ENCODE data around the gene STARD5.

Gene STARD5

GRCh38 chr15:81322676-81323253, 1.2 kb downstream of the STARD5 start:
- no peak overlapping the region for H3K27ac ChIP-seq (replicated peaks)
- TF ChIP-seq POLR2AphosphoS5 (IDR thresholded peaks at IDR 0.05; ENCODE audit: low read depth) (no peak), GABPA (IDR thresholded peaks at IDR 0.05; ENCODE audit: low read depth) (no peak)
- H3K4me3 ChIP-seq (replicated peaks; ENCODE audit: insufficient read depth, low read length) = no peak overlapping the region
- no peaks in the 10 kb centered on the region for H3K27me3 ChIP-seq (ENCODE audit: insufficient read depth, poor library complexity, severe bottlenecking)
- no peak for DNase-seq (ENCODE audit: low read depth in 1 of 2, low spot score in 1 of 2)

DNA sequence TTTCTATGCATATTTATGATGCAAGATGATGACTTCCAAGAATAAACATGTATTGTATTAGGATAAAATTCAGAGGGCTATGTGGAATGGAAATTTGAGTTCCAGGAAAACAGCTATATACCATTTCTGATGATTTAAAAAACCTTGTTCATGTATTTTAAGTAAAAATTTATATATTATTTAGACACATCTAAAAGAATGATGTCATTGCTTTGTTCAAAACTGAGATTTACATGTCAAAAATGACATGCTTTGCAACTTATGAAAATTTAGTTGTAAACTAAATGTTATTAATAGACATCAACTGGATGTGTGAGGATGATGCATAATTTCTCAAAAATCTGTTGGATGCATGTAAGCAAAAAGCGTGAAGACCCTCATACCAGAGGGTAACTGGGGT, 2.3 kb downstream of the STARD5 start:
- Histone ChIP-seq H3K27me3 (ENCODE audit: insufficient read depth, poor library complexity, severe bottlenecking) (no peaks in the 10 kb centered on the region), H3K27ac (replicated peaks) (no peak overlapping the region), H3K4me3 (replicated peaks; ENCODE audit: insufficient read depth, low read length) (no peak overlapping the region)
- TF ChIP-seq POLR2AphosphoS5 (IDR thresholded peaks at IDR 0.05; ENCODE audit: low read depth) = no peak
- TF ChIP-seq, protein P1, sequence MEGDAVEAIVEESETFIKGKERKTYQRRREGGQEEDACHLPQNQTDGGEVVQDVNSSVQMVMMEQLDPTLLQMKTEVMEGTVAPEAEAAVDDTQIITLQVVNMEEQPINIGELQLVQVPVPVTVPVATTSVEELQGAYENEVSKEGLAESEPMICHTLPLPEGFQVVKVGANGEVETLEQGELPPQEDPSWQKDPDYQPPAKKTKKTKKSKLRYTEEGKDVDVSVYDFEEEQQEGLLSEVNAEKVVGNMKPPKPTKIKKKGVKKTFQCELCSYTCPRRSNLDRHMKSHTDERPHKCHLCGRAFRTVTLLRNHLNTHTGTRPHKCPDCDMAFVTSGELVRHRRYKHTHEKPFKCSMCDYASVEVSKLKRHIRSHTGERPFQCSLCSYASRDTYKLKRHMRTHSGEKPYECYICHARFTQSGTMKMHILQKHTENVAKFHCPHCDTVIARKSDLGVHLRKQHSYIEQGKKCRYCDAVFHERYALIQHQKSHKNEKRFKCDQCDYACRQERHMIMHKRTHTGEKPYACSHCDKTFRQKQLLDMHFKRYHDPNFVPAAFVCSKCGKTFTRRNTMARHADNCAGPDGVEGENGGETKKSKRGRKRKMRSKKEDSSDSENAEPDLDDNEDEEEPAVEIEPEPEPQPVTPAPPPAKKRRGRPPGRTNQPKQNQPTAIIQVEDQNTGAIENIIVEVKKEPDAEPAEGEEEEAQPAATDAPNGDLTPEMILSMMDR (IDR thresholded peaks at IDR 0.05; ENCODE audit: insufficient read depth, low read length) = no peak
- TF ChIP-seq, protein P2, sequence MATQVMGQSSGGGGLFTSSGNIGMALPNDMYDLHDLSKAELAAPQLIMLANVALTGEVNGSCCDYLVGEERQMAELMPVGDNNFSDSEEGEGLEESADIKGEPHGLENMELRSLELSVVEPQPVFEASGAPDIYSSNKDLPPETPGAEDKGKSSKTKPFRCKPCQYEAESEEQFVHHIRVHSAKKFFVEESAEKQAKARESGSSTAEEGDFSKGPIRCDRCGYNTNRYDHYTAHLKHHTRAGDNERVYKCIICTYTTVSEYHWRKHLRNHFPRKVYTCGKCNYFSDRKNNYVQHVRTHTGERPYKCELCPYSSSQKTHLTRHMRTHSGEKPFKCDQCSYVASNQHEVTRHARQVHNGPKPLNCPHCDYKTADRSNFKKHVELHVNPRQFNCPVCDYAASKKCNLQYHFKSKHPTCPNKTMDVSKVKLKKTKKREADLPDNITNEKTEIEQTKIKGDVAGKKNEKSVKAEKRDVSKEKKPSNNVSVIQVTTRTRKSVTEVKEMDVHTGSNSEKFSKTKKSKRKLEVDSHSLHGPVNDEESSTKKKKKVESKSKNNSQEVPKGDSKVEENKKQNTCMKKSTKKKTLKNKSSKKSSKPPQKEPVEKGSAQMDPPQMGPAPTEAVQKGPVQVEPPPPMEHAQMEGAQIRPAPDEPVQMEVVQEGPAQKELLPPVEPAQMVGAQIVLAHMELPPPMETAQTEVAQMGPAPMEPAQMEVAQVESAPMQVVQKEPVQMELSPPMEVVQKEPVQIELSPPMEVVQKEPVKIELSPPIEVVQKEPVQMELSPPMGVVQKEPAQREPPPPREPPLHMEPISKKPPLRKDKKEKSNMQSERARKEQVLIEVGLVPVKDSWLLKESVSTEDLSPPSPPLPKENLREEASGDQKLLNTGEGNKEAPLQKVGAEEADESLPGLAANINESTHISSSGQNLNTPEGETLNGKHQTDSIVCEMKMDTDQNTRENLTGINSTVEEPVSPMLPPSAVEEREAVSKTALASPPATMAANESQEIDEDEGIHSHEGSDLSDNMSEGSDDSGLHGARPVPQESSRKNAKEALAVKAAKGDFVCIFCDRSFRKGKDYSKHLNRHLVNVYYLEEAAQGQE (IDR thresholded peaks at IDR 0.05; ENCODE audit: insufficient replicate concordance, low read depth) = no peak
- no peak for TF ChIP-seq SPI1 (IDR thresholded peaks at IDR 0.05; ENCODE audit: borderline replicate concordance, low read depth)
- TF ChIP-seq GABPA (IDR thresholded peaks at IDR 0.05; ENCODE audit: low read depth) = no peak
- no peak for DNase-seq (ENCODE audit: low read depth in 1 of 2, low spot score in 1 of 2)

GRCh38 chr15:81317642-81318017, 6.3 kb downstream of the STARD5 start:
- DNase-seq (ENCODE audit: low read depth in 1 of 2, low spot score in 1 of 2) = no peak
- no peak overlapping the region for H3K4me3 ChIP-seq (replicated peaks; ENCODE audit: insufficient read depth, low read length)
- H3K27me3 ChIP-seq (ENCODE audit: insufficient read depth, poor library complexity, severe bottlenecking) = no peaks in the 10 kb centered on the region
- TF ChIP-seq, protein P1 (IDR thresholded peaks at IDR 0.05; ENCODE audit: insufficient read depth, low read length) = no peak
- TF ChIP-seq GABPA (IDR thresholded peaks at IDR 0.05; ENCODE audit: low read depth) = no peak
- TF ChIP-seq, protein P2 (IDR thresholded peaks at IDR 0.05; ENCODE audit: insufficient replicate concordance, low read depth) = no peak
- TF ChIP-seq SPI1 (IDR thresholded peaks at IDR 0.05; ENCODE audit: borderline replicate concordance, low read depth) = no peak
- no peak for TF ChIP-seq POLR2AphosphoS5 (IDR thresholded peaks at IDR 0.05; ENCODE audit: low read depth)
- no peak overlapping the region for H3K27ac ChIP-seq (replicated peaks)

- H3K4me3 ChIP-seq (replicated peaks; ENCODE audit: insufficient read depth, low read length) = no peak overlapping the region
- TF ChIP-seq, protein P1 (IDR thresholded peaks at IDR 0.05; ENCODE audit: insufficient read depth, low read length) = no peak
- no peak overlapping the region for H3K27ac ChIP-seq (replicated peaks)
- H3K27me3 ChIP-seq (ENCODE audit: insufficient read depth, poor library complexity, severe bottlenecking) = no peaks in the 10 kb centered on the region
- no peak for DNase-seq (ENCODE audit: low read depth in 1 of 2, low spot score in 1 of 2)
Measured at GRCh38 chr15:81316267-81316666, 7.7 kb downstream of the STARD5 start.

Data from HL-60 (cell line).